ENCODE data around the gene THOC1. TPM values are rescaled to one million over a fixed set of nuclear protein-coding genes. Genes with fewer than 3 reads are reported as not detected.
A peak's percentile ranks its signal among the peaks of the same experiment; 100 is the strongest.

THOC1 gene
- total and polyA plus RNA-seq, 9 donors: 19.3 to 46.0 (median 35.6) TPM

DNA sequence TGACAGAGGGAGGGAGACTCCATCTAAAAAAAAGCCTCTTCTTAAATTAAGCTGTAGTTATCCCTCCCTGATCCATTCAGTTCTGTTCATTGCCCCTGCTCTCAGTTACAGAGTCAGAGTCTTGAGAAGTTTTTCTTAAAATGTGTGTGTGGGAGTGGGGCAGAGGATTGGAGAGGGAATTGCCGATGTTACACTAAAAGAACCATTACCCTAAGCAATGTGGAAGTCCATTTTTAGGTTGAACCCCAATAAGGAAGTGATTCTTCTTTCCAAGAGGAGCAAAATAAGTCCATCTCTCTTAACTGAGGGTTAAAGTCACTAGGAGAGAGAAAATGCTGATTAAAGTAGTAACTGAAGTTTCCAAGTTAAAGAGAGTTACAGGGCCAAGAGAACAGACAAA, 21.2 kb upstream of the THOC1 start:
- Histone ChIP-seq H3K9me3 (no peaks in the 10 kb centered on the region), H3K4me1 (ENCODE audit: insufficient read depth) (no peaks in the 10 kb centered on the region), H3K27me3 (no peaks in the 10 kb centered on the region), H3K36me3 (no peaks in the 10 kb centered on the region), H3K27ac (no peak overlapping the region), H3K4me3 (no peak overlapping the region)
- WGBS, 3 donors: 40 to 69% (median 61%) methylated on average over 1 of the region's 1 CpG
- intact Hi-C loops (cut with DNase I): loop anchor here in 1 of 4 donors (10.0 kb wide), 1 partner anchor 326 kb away; no protein-coding TSS in a partner anchor
- no peak for DNase-seq
- TF ChIP-seq EP300 (IDR thresholded peaks at IDR 0.05) (no peak), POLR2A (IDR thresholded peaks at IDR 0.05) (no peak)
- TF ChIP-seq, protein P1, sequence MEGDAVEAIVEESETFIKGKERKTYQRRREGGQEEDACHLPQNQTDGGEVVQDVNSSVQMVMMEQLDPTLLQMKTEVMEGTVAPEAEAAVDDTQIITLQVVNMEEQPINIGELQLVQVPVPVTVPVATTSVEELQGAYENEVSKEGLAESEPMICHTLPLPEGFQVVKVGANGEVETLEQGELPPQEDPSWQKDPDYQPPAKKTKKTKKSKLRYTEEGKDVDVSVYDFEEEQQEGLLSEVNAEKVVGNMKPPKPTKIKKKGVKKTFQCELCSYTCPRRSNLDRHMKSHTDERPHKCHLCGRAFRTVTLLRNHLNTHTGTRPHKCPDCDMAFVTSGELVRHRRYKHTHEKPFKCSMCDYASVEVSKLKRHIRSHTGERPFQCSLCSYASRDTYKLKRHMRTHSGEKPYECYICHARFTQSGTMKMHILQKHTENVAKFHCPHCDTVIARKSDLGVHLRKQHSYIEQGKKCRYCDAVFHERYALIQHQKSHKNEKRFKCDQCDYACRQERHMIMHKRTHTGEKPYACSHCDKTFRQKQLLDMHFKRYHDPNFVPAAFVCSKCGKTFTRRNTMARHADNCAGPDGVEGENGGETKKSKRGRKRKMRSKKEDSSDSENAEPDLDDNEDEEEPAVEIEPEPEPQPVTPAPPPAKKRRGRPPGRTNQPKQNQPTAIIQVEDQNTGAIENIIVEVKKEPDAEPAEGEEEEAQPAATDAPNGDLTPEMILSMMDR (IDR thresholded peaks at IDR 0.05): no peak

DNA sequence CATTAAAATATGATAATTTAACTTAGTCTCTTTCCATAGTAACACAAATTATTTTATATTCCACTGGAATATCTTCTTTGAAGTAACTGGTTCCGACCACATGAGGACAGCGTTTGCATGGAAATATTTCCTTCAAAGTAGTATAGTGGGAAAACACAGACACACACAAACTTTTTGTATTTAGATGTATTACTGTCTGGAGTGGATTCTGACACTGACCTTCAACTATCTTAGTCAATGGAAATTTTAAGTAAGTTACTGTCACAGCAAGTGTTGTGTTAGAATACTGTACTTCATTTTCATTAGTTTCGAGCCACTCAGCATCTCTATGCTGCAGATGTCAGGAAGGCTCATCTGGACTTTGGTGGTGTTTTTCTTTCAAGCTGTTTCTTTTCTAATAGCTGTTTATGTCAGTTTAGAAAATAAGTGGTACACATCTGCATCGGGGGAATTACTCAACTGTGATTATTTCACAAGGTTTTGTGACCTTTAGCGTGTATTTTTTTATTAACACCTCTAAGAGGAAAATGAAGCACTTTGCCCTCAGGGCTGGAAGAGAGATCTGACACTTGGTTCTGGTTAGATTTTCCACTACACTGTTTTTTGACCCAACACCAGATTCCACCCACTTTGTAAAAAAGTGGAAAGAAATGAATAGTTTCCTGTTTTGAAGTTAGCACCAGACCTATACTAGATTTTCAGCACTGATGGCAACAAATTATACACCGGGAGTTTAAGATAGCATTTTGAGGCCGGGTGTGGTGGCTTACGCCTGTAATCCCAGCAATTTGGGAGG, 18.9 kb upstream of the THOC1 start:
- H3K36me3 ChIP-seq: no peaks in the 10 kb centered on the region
- WGBS, 3 donors: 43 to 52% (median 50%) methylated on average over 8 of the region's 8 CpGs
- intact Hi-C loops (cut with DNase I): loop anchor here in 1 of 4 donors (10.0 kb wide), 1 partner anchor 328 kb away; no protein-coding TSS in a partner anchor
- H3K4me3 ChIP-seq: no peak overlapping the region
- no peak for DNase-seq
- no peaks in the 10 kb centered on the region for H3K4me1 ChIP-seq (ENCODE audit: insufficient read depth)
- TF ChIP-seq, protein P1 (IDR thresholded peaks at IDR 0.05): peak in 2 of 3 donors; percentile 37 to 67
- no peak for TF ChIP-seq EP300 (IDR thresholded peaks at IDR 0.05)
- H3K27ac ChIP-seq: no peak overlapping the region
- no peaks in the 10 kb centered on the region for H3K27me3 ChIP-seq
- H3K9me3 ChIP-seq: no peaks in the 10 kb centered on the region

DNA sequence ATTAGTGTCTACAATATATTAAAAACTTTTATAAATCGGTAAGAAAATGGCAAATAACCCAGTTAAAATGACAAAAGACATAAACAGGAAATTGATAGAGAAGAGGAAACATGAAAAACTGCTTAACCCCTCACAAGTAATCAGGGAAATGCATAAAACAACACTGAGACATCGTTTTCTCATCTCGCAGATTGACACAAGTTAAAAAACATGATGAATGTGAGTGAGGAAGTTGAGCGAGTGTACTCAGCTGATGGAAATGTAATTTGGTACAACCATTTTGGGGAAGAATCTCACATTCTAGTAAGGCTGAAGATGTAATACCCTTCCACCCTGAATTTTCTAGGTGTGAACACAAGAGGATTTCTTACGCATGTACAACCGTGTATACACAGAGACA, 18.0 kb upstream of the THOC1 start:
- intact Hi-C loops (cut with DNase I): loop anchor here in 1 of 4 donors (10.0 kb wide), 1 partner anchor 329 kb away; no protein-coding TSS in a partner anchor
- no peaks in the 10 kb centered on the region for H3K36me3 ChIP-seq
- DNase-seq: no peak
- H3K4me3 ChIP-seq: no peak overlapping the region
- 66 to 76% (median 69%) methylated on average over 6 of the region's 6 CpGs for WGBS, 3 donors
- no peaks in the 10 kb centered on the region for H3K4me1 ChIP-seq (ENCODE audit: insufficient read depth)
- no peak overlapping the region for H3K27ac ChIP-seq
- H3K27me3 ChIP-seq: no peaks in the 10 kb centered on the region
- TF ChIP-seq POLR2A (IDR thresholded peaks at IDR 0.05): no peak
- TF ChIP-seq EP300 (IDR thresholded peaks at IDR 0.05): no peak
- TF ChIP-seq, protein P1 (IDR thresholded peaks at IDR 0.05): no peak
- no peaks in the 10 kb centered on the region for H3K9me3 ChIP-seq

DNA sequence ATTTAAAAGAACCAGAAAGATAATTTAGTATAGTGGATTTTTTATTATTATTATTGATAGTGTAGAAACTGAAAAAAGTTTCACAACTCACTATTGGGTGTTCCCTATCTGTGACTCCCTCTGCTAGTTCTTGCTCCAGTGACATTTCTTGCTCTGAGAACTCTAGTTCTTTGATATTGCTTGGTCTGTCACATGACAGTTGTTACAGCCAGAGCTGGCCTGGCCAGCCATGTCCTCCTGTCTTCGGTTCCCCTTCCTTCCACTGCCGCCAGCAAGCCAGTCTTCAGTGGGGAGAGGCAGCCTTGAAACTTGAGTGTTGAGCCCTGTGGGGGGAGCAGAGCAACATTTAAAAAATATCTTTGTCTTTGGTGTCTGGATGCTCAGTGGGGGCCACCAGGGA, 7.6 kb upstream of the THOC1 start:
- H3K4me1 ChIP-seq (ENCODE audit: insufficient read depth): no peaks in the 10 kb centered on the region
- no peaks in the 10 kb centered on the region for H3K27me3 ChIP-seq
- H3K36me3 ChIP-seq: no peaks in the 10 kb centered on the region
- peaks cover 0 to 3% of the 10 kb centered on the region in 2 donors for H3K9me3 ChIP-seq
- no peak overlapping the region for H3K27ac ChIP-seq
- intact Hi-C loops (cut with DNase I): no loop called here
- 50 to 88% (median 86%) methylated on average over 2 of the region's 2 CpGs for WGBS, 3 donors
- DNase-seq: no peak
- no peak for TF ChIP-seq EP300 (IDR thresholded peaks at IDR 0.05)
- TF ChIP-seq, protein P1 (IDR thresholded peaks at IDR 0.05): no peak
- no peak for TF ChIP-seq POLR2A (IDR thresholded peaks at IDR 0.05)
- H3K4me3 ChIP-seq: no peak overlapping the region
